ENCODE results near the gene ST6GALNAC3. TPM values are rescaled to one million over a fixed set of nuclear protein-coding genes. Genes with fewer than 3 reads are reported as not detected.

The ST6GALNAC3 gene
- total and polyA plus RNA-seq, 2 donors = 1.2 to 1.8 TPM

DNA sequence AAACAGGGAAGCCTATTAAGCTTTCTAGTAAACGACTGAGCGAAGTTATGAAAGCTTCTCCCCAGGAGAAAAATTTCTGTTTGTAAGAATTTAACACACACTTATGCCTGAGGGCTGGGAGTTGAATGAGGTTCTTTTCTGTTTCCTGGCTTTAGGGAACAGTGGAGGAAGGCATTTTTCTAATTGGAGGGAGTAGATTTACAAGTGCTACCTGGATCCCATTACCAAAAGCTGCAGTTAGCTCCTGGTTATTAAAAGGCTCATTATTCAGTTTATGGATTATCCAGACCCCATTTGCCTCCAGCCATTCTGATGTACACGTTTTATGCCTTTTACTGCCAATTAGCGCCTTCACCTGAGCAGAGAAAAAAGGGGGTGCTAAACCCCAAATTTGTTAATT, 7.5 kb downstream of the ST6GALNAC3 start:
- H3K9me3 ChIP-seq (ENCODE audit: control insufficient read depth in 2 of 2, insufficient read depth in 1 of 2, low read length in 1 of 2) = no peaks in the 10 kb centered on the region
- no peaks in the 10 kb centered on the region for H3K4me1 ChIP-seq (ENCODE audit: control insufficient read depth in 2 of 2, insufficient read depth in 2 of 2, low read length in 2 of 2)
- H3K36me3 ChIP-seq (ENCODE audit: control insufficient read depth in 2 of 2, insufficient read depth in 2 of 2, low read length in 1 of 2) = no peaks in the 10 kb centered on the region
- H3K27ac ChIP-seq (ENCODE audit: low read depth in 1 of 2, low read length in 1 of 2) = no peak overlapping the region
- WGBS = 96% methylated on average over 4 of the region's 4 CpGs
- no peaks in the 10 kb centered on the region for H3K27me3 ChIP-seq (ENCODE audit: control insufficient read depth in 2 of 2, insufficient read depth in 1 of 2, low read length in 1 of 2)
- no peak overlapping the region for H3K4me3 ChIP-seq (ENCODE audit: low read length in 2 of 2)
- no peak for DNase-seq (ENCODE audit: low read depth in 6 of 9, low spot score in 9 of 9)

DNA sequence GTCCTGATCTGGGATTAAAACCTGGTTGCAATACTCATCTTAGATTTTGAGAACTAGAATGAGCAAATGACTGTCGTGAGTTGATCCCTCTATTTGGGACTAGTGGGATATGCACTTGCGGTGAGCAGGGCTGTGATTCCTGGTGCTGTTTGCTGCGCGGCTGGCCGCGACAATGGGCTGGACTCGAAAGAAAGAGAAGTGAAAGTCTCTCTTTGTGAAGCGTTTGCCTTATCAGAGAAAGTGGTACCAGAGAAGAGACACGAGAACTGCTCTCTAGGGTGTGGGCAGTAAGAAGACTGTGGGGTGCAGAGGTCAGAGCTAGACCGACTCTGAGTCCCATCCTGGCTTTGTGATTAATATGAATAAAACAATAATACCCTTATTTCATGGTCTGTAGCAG, 8.6 kb downstream of the ST6GALNAC3 start:
- H3K27ac ChIP-seq (ENCODE audit: low read depth in 1 of 2, low read length in 1 of 2) = no peak overlapping the region
- H3K27me3 ChIP-seq (ENCODE audit: control insufficient read depth in 2 of 2, insufficient read depth in 1 of 2, low read length in 1 of 2) = no peaks in the 10 kb centered on the region
- no peak overlapping the region for H3K4me3 ChIP-seq (ENCODE audit: low read length in 2 of 2)
- DNase-seq (ENCODE audit: low read depth in 6 of 9, low spot score in 9 of 9) = no peak
- H3K36me3 ChIP-seq (ENCODE audit: control insufficient read depth in 2 of 2, insufficient read depth in 2 of 2, low read length in 1 of 2) = no peaks in the 10 kb centered on the region
- 93% methylated on average over 10 of the region's 10 CpGs for WGBS
- H3K4me1 ChIP-seq (ENCODE audit: control insufficient read depth in 2 of 2, insufficient read depth in 2 of 2, low read length in 2 of 2) = no peaks in the 10 kb centered on the region
- no peaks in the 10 kb centered on the region for H3K9me3 ChIP-seq (ENCODE audit: control insufficient read depth in 2 of 2, insufficient read depth in 1 of 2, low read length in 1 of 2)

DNA sequence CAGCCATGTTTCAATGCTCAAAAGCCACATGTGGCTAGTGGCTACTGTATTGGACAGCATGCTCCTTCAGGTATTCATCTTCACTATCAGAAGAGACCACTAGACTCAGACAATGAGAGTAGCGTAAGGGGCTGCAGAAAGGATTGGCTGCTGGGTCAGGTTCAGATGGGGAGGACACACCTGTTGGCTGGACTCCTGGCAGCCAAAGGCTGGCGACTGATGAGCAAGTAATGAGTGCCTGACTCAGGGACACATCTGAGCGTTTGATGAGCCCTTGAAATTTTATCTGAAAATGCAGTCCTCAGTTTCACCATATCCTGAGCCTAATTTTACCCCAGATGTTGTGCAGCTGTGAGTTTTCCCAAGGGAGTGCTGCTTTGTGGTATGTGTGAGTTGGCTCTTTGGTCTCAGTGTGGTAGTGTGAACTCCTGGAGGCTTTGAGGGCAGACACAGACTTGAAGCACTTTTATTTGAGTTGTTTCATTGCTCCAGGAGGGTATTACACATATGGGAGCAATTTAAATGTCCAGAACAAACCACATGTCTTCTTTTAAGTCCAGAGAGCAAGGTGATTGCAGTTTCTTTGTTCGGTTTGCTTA, 9.6 kb downstream of the ST6GALNAC3 start:
- Histone ChIP-seq H3K27ac (ENCODE audit: low read depth in 1 of 2, low read length in 1 of 2) (no peak overlapping the region), H3K4me3 (ENCODE audit: low read length in 2 of 2) (no peak overlapping the region), H3K27me3 (ENCODE audit: control insufficient read depth in 2 of 2, insufficient read depth in 1 of 2, low read length in 1 of 2) (no peaks in the 10 kb centered on the region), H3K9me3 (ENCODE audit: control insufficient read depth in 2 of 2, insufficient read depth in 1 of 2, low read length in 1 of 2) (no peaks in the 10 kb centered on the region), H3K36me3 (ENCODE audit: control insufficient read depth in 2 of 2, insufficient read depth in 2 of 2, low read length in 1 of 2) (no peaks in the 10 kb centered on the region), H3K4me1 (ENCODE audit: control insufficient read depth in 2 of 2, insufficient read depth in 2 of 2, low read length in 2 of 2) (no peaks in the 10 kb centered on the region)
- WGBS = 87% methylated on average over 4 of the region's 4 CpGs
- DNase-seq (ENCODE audit: low read depth in 6 of 9, low spot score in 9 of 9) = no peak

DNA sequence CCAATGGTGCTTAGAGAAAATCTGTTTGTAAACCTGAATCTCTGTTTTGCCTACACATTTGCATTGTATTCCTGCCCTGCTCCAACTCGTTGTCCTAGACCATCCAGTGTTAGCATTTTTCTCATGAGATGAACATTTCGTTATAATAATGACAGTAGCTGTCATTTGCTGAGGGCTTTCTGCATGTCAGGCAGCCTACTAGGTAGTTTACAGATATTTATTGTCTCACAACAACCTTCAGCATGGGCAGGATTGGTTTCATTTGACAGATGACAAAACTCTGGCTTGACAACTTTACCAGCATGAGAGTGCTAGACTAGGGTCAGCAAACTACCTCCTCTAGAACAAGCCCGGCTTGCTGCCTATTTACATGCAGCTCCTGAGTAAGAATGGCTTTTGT, 10.1 kb downstream of the ST6GALNAC3 start:
- no peaks in the 10 kb centered on the region for H3K4me1 ChIP-seq (ENCODE audit: control insufficient read depth in 2 of 2, insufficient read depth in 2 of 2, low read length in 2 of 2)
- WGBS = 92% methylated on average over 3 of the region's 3 CpGs
- H3K4me3 ChIP-seq (ENCODE audit: low read length in 2 of 2) = no peak overlapping the region
- H3K9me3 ChIP-seq (ENCODE audit: control insufficient read depth in 2 of 2, insufficient read depth in 1 of 2, low read length in 1 of 2) = no peaks in the 10 kb centered on the region
- no peak for DNase-seq (ENCODE audit: low read depth in 6 of 9, low spot score in 9 of 9)
- H3K27ac ChIP-seq (ENCODE audit: low read depth in 1 of 2, low read length in 1 of 2) = no peak overlapping the region
- H3K36me3 ChIP-seq (ENCODE audit: control insufficient read depth in 2 of 2, insufficient read depth in 2 of 2, low read length in 1 of 2) = no peaks in the 10 kb centered on the region
- no peaks in the 10 kb centered on the region for H3K27me3 ChIP-seq (ENCODE audit: control insufficient read depth in 2 of 2, insufficient read depth in 1 of 2, low read length in 1 of 2)

DNA sequence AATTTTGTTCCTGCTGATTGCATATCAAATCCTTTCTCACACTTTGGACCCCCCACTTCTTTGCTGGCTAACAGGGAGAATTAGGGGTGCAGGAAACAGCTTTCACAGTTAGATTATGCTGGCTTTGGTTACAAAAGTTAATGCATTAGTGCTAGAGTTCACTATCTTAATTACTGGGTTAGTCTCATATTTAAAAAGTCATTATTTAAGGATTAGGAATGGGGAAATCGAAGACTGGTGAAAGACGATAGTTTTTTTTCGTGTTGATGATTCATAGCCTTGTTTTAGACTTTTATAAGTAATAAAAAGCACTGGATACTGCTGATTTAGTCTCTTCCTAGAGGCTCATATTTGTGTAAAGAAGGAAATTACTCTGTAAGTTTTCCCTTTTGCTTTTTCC, 11.6 kb downstream of the ST6GALNAC3 start:
- Histone ChIP-seq H3K36me3 (ENCODE audit: control insufficient read depth in 2 of 2, insufficient read depth in 2 of 2, low read length in 1 of 2) (no peaks in the 10 kb centered on the region), H3K4me3 (ENCODE audit: low read length in 2 of 2) (no peak overlapping the region), H3K27ac (ENCODE audit: low read depth in 1 of 2, low read length in 1 of 2) (no peak overlapping the region), H3K4me1 (ENCODE audit: control insufficient read depth in 2 of 2, insufficient read depth in 2 of 2, low read length in 2 of 2) (no peaks in the 10 kb centered on the region), H3K27me3 (ENCODE audit: control insufficient read depth in 2 of 2, insufficient read depth in 1 of 2, low read length in 1 of 2) (no peaks in the 10 kb centered on the region), H3K9me3 (ENCODE audit: control insufficient read depth in 2 of 2, insufficient read depth in 1 of 2, low read length in 1 of 2) (no peaks in the 10 kb centered on the region)
- DNase-seq (ENCODE audit: low read depth in 6 of 9, low spot score in 9 of 9) = no peak
- WGBS = 95% methylated on average over 3 of the region's 3 CpGs

DNA sequence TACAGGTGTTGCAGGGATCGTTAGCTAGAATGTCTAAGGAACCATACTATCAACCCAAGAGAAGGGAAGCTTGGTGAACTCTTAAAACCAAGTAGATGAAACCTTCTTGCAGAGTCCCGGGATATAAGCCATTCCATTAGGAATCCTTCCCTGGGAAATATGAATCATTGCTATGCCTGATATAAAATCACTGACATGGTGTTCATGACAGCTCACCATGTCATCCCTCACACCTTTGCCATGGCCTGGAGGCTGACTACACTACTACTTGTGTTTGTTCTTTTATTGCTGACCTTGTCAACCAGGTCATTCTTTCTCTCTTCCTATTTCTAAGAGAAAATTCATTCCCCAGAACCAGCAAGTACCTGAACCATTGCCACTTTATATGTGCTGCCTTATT, 12.1 kb downstream of the ST6GALNAC3 start:
- Histone ChIP-seq H3K27ac (ENCODE audit: low read depth in 1 of 2, low read length in 1 of 2) (no peak overlapping the region), H3K4me1 (ENCODE audit: control insufficient read depth in 2 of 2, insufficient read depth in 2 of 2, low read length in 2 of 2) (no peaks in the 10 kb centered on the region), H3K4me3 (ENCODE audit: low read length in 2 of 2) (no peak overlapping the region), H3K27me3 (ENCODE audit: control insufficient read depth in 2 of 2, insufficient read depth in 1 of 2, low read length in 1 of 2) (no peaks in the 10 kb centered on the region), H3K9me3 (ENCODE audit: control insufficient read depth in 2 of 2, insufficient read depth in 1 of 2, low read length in 1 of 2) (no peaks in the 10 kb centered on the region), H3K36me3 (ENCODE audit: control insufficient read depth in 2 of 2, insufficient read depth in 2 of 2, low read length in 1 of 2) (no peaks in the 10 kb centered on the region)
- DNase-seq (ENCODE audit: low read depth in 6 of 9, low spot score in 9 of 9) = no peak
- WGBS = 96% methylated on average over 2 of the region's 2 CpGs

DNA sequence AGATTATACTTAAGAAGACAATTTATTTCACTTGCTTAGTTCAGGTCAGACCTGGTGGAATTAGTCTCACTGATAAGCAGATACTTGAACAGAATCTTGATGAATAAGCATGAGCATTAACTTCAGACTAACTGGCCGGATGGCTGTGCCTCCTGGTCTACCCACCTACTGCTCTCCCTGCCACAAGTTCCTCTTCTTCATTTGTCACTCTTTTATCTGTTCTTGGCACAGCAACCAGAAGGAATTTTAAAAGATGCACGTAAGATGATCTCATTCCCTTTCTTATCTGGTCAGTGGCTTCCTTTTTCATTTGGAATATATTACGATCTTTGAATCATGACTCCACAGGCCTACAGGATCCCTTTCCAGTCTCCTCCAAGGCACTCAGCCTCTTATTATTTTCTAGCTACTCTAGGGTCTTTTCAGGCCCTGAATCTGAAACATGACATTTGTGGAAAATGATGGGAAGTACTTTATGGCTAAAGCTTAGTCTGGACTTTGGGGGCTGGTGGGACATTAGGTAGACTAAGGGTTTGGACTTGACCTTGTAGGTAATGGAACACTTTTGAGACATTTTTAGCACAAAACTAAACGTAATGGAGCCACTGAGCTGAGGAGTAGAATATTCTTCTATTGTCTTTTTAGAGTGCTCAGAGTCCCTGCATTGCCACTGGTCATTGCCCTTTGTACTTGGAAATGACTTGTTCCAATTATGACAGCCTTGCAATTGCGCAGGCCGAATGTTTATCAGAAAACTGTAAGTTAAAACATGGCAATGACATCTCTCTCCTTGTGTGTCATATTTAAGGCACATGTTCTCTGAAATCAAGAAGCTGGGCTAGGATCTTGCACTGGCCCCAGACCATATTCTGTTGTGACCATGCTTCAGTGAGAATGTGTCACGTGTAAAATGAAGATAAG, 16.0 kb downstream of the ST6GALNAC3 start:
- H3K9me3 ChIP-seq (ENCODE audit: control insufficient read depth in 2 of 2, insufficient read depth in 1 of 2, low read length in 1 of 2) = no peaks in the 10 kb centered on the region
- no peaks in the 10 kb centered on the region for H3K27me3 ChIP-seq (ENCODE audit: control insufficient read depth in 2 of 2, insufficient read depth in 1 of 2, low read length in 1 of 2)

DNA sequence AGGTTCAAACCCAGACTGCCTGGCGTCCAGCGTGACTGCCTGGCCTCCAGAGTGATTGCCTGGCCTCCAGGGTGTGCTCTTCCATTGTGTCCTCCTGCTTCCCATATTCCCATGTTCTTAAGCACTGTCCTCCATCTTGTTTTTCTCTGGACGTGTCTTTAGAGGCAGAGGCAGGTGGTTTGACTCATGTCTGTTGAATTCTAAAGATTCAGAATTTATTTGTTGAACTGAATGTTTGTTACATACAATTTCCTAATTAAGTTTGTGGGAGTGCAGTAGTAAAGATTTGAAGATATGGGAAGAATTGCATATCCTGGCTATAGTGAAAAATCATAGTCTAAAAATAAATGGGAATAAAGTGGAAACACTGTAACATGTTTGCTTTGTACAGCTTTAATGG, 18.3 kb downstream of the ST6GALNAC3 start:
- no peaks in the 10 kb centered on the region for H3K4me1 ChIP-seq (ENCODE audit: control insufficient read depth in 2 of 2, insufficient read depth in 2 of 2, low read length in 2 of 2)
- 91% methylated on average over 3 of the region's 3 CpGs for WGBS
- no peak for DNase-seq (ENCODE audit: low read depth in 6 of 9, low spot score in 9 of 9)
- no peak overlapping the region for H3K4me3 ChIP-seq (ENCODE audit: low read length in 2 of 2)
- H3K9me3 ChIP-seq (ENCODE audit: control insufficient read depth in 2 of 2, insufficient read depth in 1 of 2, low read length in 1 of 2) = no peaks in the 10 kb centered on the region
- no peaks in the 10 kb centered on the region for H3K27me3 ChIP-seq (ENCODE audit: control insufficient read depth in 2 of 2, insufficient read depth in 1 of 2, low read length in 1 of 2)
- H3K36me3 ChIP-seq (ENCODE audit: control insufficient read depth in 2 of 2, insufficient read depth in 2 of 2, low read length in 1 of 2) = no peaks in the 10 kb centered on the region
- no peak overlapping the region for H3K27ac ChIP-seq (ENCODE audit: low read depth in 1 of 2, low read length in 1 of 2)

More for the DNA sequence above, 16.0 kb downstream of the ST6GALNAC3 start:
- no peak overlapping the region for H3K27ac ChIP-seq (ENCODE audit: low read depth in 1 of 2, low read length in 1 of 2)
- DNase-seq (ENCODE audit: low read depth in 6 of 9, low spot score in 9 of 9) = no peak
- H3K4me3 ChIP-seq (ENCODE audit: low read length in 2 of 2) = no peak overlapping the region
- no peaks in the 10 kb centered on the region for H3K36me3 ChIP-seq (ENCODE audit: control insufficient read depth in 2 of 2, insufficient read depth in 2 of 2, low read length in 1 of 2)
- 68% methylated on average over 7 of the region's 7 CpGs for WGBS
- H3K4me1 ChIP-seq (ENCODE audit: control insufficient read depth in 2 of 2, insufficient read depth in 2 of 2, low read length in 2 of 2) = no peaks in the 10 kb centered on the region

DNA sequence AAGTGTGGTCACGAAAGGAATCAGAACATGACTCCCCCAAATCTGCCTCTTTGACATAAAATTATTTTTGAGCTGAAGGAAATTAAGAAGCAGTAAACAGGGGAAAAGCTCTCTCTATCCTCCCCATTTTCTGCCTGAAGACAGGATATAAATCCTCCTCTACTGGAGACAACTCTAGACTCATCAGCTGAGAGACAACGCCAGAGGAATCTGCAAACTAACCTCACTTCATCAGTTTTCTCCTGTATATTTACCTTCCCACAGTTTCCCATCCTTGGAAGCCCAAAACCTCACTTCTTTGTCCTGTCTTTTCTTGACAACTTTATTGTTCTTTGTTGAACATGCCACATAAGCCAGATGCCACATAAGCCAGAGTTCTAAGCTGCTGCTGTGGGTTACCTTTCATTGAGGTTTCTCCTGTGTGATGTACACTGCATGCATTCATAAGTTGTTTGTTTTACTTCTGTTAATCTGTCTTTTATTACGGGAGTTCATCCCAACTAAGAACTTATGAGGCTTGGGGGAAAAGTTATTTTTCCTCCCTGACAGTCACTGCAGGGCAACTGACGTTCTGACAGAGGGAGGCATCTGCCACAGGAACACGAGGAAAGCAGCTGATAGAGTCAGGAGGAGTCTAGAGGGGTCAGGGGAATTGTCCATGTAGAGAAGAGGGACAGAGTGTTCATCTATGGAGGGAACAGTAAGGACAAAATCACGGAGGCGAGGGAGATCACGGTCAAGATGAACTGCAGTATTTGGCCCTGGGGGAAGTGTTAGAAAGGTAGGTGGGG, 19.2 kb downstream of the ST6GALNAC3 start:
- Histone ChIP-seq H3K36me3 (ENCODE audit: control insufficient read depth in 2 of 2, insufficient read depth in 2 of 2, low read length in 1 of 2) (no peaks in the 10 kb centered on the region), H3K4me1 (ENCODE audit: control insufficient read depth in 2 of 2, insufficient read depth in 2 of 2, low read length in 2 of 2) (no peaks in the 10 kb centered on the region), H3K27me3 (ENCODE audit: control insufficient read depth in 2 of 2, insufficient read depth in 1 of 2, low read length in 1 of 2) (no peaks in the 10 kb centered on the region), H3K27ac (ENCODE audit: low read depth in 1 of 2, low read length in 1 of 2) (no peak overlapping the region), H3K9me3 (ENCODE audit: control insufficient read depth in 2 of 2, insufficient read depth in 1 of 2, low read length in 1 of 2) (no peaks in the 10 kb centered on the region), H3K4me3 (ENCODE audit: low read length in 2 of 2) (no peak overlapping the region)
- WGBS = 93% methylated on average over 8 of the region's 8 CpGs
- no peak for DNase-seq (ENCODE audit: low read depth in 6 of 9, low spot score in 9 of 9)
